Endothelial cell of umbilical vein (primary cell): ENCODE measurements around the gene ITPKA. TPM values are rescaled to one million over a fixed set of nuclear protein-coding genes. Genes with fewer than 3 reads are reported as not detected.

ENCODE experiments used
- Bru-seq: library from RNA; stranded (reverse); fragments of 400-500 nt; gene quantifications from one replicate; lab custom pipeline; 2021; lab: Mats Ljungman, UMichigan
- BruChase-seq, 2 experiments: library from RNA; stranded (reverse); fragments of 400-500 nt; gene quantifications; one replicate each; lab custom pipeline; 2021; lab: Mats Ljungman, UMichigan
- BruUV-seq: library from RNA; stranded (reverse); fragments of 400-500 nt; replicated peaks from 2 replicates; lab custom pipeline; 2021; lab: Mats Ljungman, UMichigan
- CTCF ChIA-PET: fragments of 300-600, 350-600 bp; sonication (Branson Sonifier 250); formaldehyde crosslinking; loops from one replicate; lab custom pipeline; 2021; ENCODE audit warnings: antibody characterized with exemption, inconsistent platforms; lab: Charles Lee
- POLR2A ChIA-PET: fragments of 300-600, 350-600 bp; sonication (Branson Sonifier 250); formaldehyde crosslinking; loops from one replicate; lab custom pipeline; 2021; ENCODE audit warnings: antibody characterized with exemption, inconsistent platforms; lab: Charles Lee
- DNase-seq: peaks from one replicate; pipeline ENCODE4 v3.0.0-alpha.2; 2011; ENCODE audit warnings: low read depth, low spot score
- FAIRE-seq: peaks from 2 replicates; lab custom pipeline; 2011; peaks lifted over from hg19 to GRCh38; lab: Jason Lieb, UNC
- H2AFZ ChIP-seq: 2 replicates; pipeline ENCODE4 v1.6.0; 2012; ENCODE audit warnings: low read depth, low read length, control low read depth, inconsistent platforms
- H3K27ac ChIP-seq: 2 replicates; pipeline ENCODE4 v1.5.1; 2011; ENCODE audit warnings: low read depth, mild to moderate bottlenecking, control low read depth, low read length, moderate library complexity; ENCODE audit not compliant: insufficient read depth
- H3K27me3 ChIP-seq, 2 experiments: 2 replicates each; pipeline versions ENCODE4 v1.6.0 to v1.6.1; 2011; ENCODE audit warnings: low read length in 2 of 2, mixed read lengths in 1 of 2; ENCODE audit not compliant: control insufficient read depth in 2 of 2, insufficient read depth in 2 of 2
- H3K36me3 ChIP-seq, 2 experiments: 2 replicates in 1 of 2; 3 replicates in 1 of 2; pipeline ENCODE4 v1.5.1; 2011; ENCODE audit warnings: low read length in 2 of 2, mild to moderate bottlenecking in 1 of 2, moderate library complexity in 1 of 2; ENCODE audit not compliant: control insufficient read depth in 2 of 2, insufficient read depth in 2 of 2; ENCODE audit errors: extremely low read depth in 1 of 2
- H3K4me1 ChIP-seq: 3 replicates; pipeline ENCODE4 v1.5.1; 2011; ENCODE audit warnings: mild to moderate bottlenecking, low read length; ENCODE audit not compliant: control insufficient read depth, insufficient read depth; ENCODE audit errors: extremely low read depth
- H3K4me2 ChIP-seq: 2 replicates; pipeline ENCODE4 v1.6.1; 2011; ENCODE audit warnings: low read length, control low read depth, mixed read lengths; ENCODE audit not compliant: insufficient read depth
- H3K4me3 ChIP-seq, 3 experiments: fragments of 200-600 bp in 1 of 3; sonication (generic), shearing (Covaris generic) in 1 of 3; replicated peaks in 1 of 3; 2 replicates each; pipeline ENCODE4 v1.5.1; 2011 to 2016; ENCODE audit warnings: control low read depth in 3 of 3, low read length in 3 of 3, mild to moderate bottlenecking in 2 of 3, inconsistent platforms in 1 of 3, low read depth in 1 of 3, moderate library complexity in 1 of 3; ENCODE audit not compliant: insufficient read depth in 1 of 3
- H3K79me2 ChIP-seq: 2 replicates; pipeline ENCODE4 v1.6.0; 2012; ENCODE audit warnings: low read length, inconsistent platforms; ENCODE audit not compliant: control insufficient read depth, insufficient read depth
- H3K9ac ChIP-seq: replicated peaks from 2 replicates; pipeline ENCODE3; 2011; ENCODE audit warnings: low read length, control low read depth; ENCODE audit not compliant: insufficient read depth; ENCODE audit errors: extremely low read depth
- H3K9me1 ChIP-seq: replicated peaks from 3 replicates; pipeline ENCODE4 v1.6.0; 2011; ENCODE audit warnings: mild to moderate bottlenecking, low read length; ENCODE audit not compliant: control insufficient read depth, insufficient read depth; ENCODE audit errors: extremely low read depth
- H3K9me3 ChIP-seq: replicated peaks from 2 replicates; pipeline ENCODE4 v1.5.1; 2012; ENCODE audit warnings: low read length, inconsistent platforms; ENCODE audit not compliant: control insufficient read depth, insufficient read depth
- H4K20me1 ChIP-seq: replicated peaks from 2 replicates; pipeline ENCODE3; 2011; ENCODE audit warnings: mild to moderate bottlenecking, low read length; ENCODE audit not compliant: control insufficient read depth, insufficient read depth; ENCODE audit errors: extremely low read depth
- CTCF ChIP-seq, 2 donors: IDR thresholded peaks; 1 replicate in 1 of 2; 2 replicates in 1 of 2; pipeline ENCODE4 v1.5.1; 2011; ENCODE audit warnings: low read length in 2 of 2, mild to moderate bottlenecking in 2 of 2, moderate library complexity in 2 of 2, control low read depth in 1 of 2, inconsistent platforms in 1 of 2, low read depth in 1 of 2; ENCODE audit not compliant: insufficient read depth in 1 of 2; ENCODE audit errors: extremely low read depth in 1 of 2
- EZH2 ChIP-seq: IDR thresholded peaks from 2 replicates; pipeline ENCODE4 v1.6.1; 2012; ENCODE audit warnings: borderline replicate concordance, low read depth, mild to moderate bottlenecking, moderate library complexity, low read length, inconsistent platforms; ENCODE audit not compliant: severe bottlenecking
- FOS ChIP-seq: IDR thresholded peaks from 2 replicates; pipeline ENCODE4 v1.6.1; 2011; ENCODE audit warnings: mild to moderate bottlenecking, low read length, moderate library complexity, borderline replicate concordance; ENCODE audit not compliant: insufficient read depth
- GATA2 ChIP-seq: IDR thresholded peaks from 2 replicates; pipeline ENCODE4 v1.7.0; 2011; ENCODE audit warnings: low read depth, mild to moderate bottlenecking, moderate library complexity, mixed read lengths, low read length; ENCODE audit not compliant: insufficient read length, insufficient read depth
- JUN ChIP-seq: IDR thresholded peaks from 2 replicates; pipeline ENCODE4 v1.6.1; 2011; ENCODE audit warnings: borderline replicate concordance, low read depth; ENCODE audit not compliant: insufficient read length, insufficient read depth
- MAX ChIP-seq: IDR thresholded peaks from 2 replicates; pipeline ENCODE4 v1.6.1; 2011; ENCODE audit not compliant: insufficient read depth, insufficient read length
- MYC ChIP-seq: IDR thresholded peaks from one replicate; pipeline ENCODE4 v1.6.1; 2011; ENCODE audit warnings: mild to moderate bottlenecking, low read depth, low read length
- POLR2A ChIP-seq: IDR thresholded peaks from 2 replicates; pipeline ENCODE4 v1.6.1; 2012; ENCODE audit warnings: low read depth, mild to moderate bottlenecking, control low read depth, low read length
- POLR2AphosphoS5 ChIP-seq: IDR thresholded peaks from 2 replicates; pipeline ENCODE4 v1.6.1; 2012; ENCODE audit warnings: low read depth, mild to moderate bottlenecking, control low read depth, low read length, moderate library complexity; ENCODE audit not compliant: insufficient read depth
- dilution Hi-C: fragments of 300-500 bp; cut with MboI; formaldehyde crosslinking; loops from one replicate; pipeline ENCODE4 v1.15.0; 2019; ENCODE audit warnings: low sequenced_read_pairs; ENCODE audit not compliant: extremely low pct_ligation_motif_present
- intact Hi-C: fragments of 100-400 bp; cut with micrococcal nuclease; formaldehyde crosslinking; loops from one replicate; pipeline ENCODE4 v1.10.0; 2022
- long read RNA-seq: library from polyadenylated mRNA; stranded (forward); transcript quantifications from one replicate; pipeline ENCODE4 v2.0.0, GENCODE V29; 2021
- polyA minus RNA-seq, 3 experiments: library from RNA; depleted of rRNA, polyadenylated mRNA; stranded (reverse); fragments of >200 nt; gene quantifications; 1 replicate in 1 of 3; 2 replicates in 2 of 3; pipeline ENCODE4 v1.2.3, GENCODE V29; 2011
- polyA plus RNA-seq, 4 experiments: library from polyadenylated mRNA; depleted of rRNA in 3 of 4; stranded (reverse) in 3 of 4; unstranded in 1 of 4; fragments of >200 nt; gene quantifications; 2 replicates each; pipeline versions ENCODE4 v1.2.1 to v1.2.3, GENCODE V29; 2011 to 2012; ENCODE audit warnings: missing spikeins in 1 of 4
- total RNA-seq: library from RNA; stranded (reverse); gene quantifications from 2 replicates; pipeline ENCODE4 v1.2.3, GENCODE V29; 2021

The ITPKA gene
- total RNA-seq (0.18 and 0.66 TPM in 2 replicates), polyA plus RNA-seq (0.14 and 0.25 TPM in 2 replicates), polyA minus RNA-seq (0.11 TPM in 1 of 2 replicates, not detected in the other), Bru-seq, nascent RNA (percentile 14 among the genes with signal in this experiment), BruChase-seq, experiment 1, labeled RNA remaining after a 6-hour chase (percentile 20 among the genes with signal in this experiment), BruChase-seq, experiment 2, labeled RNA remaining after a 2-hour chase (percentile 23 among the genes with signal in this experiment)
- 0.09 and 0.13 TPM in 2 replicates for polyA plus RNA-seq (2011; cell fraction: cytosol; rRNA removed)
- polyA plus RNA-seq (2011; cell fraction: nucleus; rRNA removed) = 0.22 and 1.1 TPM in 2 replicates
- polyA plus RNA-seq (2012) = 0.21 TPM in 1 of 2 replicates, not detected in the other
- 3.4 TPM for polyA minus RNA-seq (2011; cell fraction: cytosol; rRNA and poly(A)+ RNA removed)
- polyA minus RNA-seq (2011; cell fraction: nucleus; rRNA and poly(A)+ RNA removed) = not detected in 2 replicates
- long read RNA-seq, partial matches to known transcripts = 1 of 2 reads
- long read RNA-seq, other reads (novel, unspliced or antisense) = 0 of 2 reads

- peak within 1 kb of the TSS; percentile 69 for H3K4me2 ChIP-seq
- H3K4me3 ChIP-seq = peak within 1 kb of the TSS; percentile 13 to 51 (median 49)
- BruUV-seq = no TSS peak
- peak within 1 kb of the TSS; percentile 93 for H2AFZ ChIP-seq
- H3K36me3 ChIP-seq = no peaks in the 10 kb centered on the region
- peak within 1 kb of the TSS; percentile 13 for H3K9ac ChIP-seq
- H3K27me3 ChIP-seq = peaks cover 19 to 30% of the 10 kb centered on the region in 2 experiments
- no peaks in the 10 kb centered on the region for H3K79me2 ChIP-seq
- ChIA-PET CTCF (interaction anchor here (0.6 to 3.1 kb wide), 6 partner anchors 8 to 785 kb away, joined by 3 to 16 read pairs (median 4); partner anchors contain the start of gene RPAP1), POLR2A (interaction anchor here (0.6 kb wide), 1 partner anchor 11 kb away, joined by 3 read pairs; no protein-coding TSS in a partner anchor)
- peak; percentile 19 for TF ChIP-seq POLR2AphosphoS5
- TF ChIP-seq MYC = no peak
- no peaks in the 10 kb centered on the region for H3K9me1 ChIP-seq
- peak; percentile 79 for FAIRE-seq
- dilution Hi-C loops (no loop called here), intact Hi-C loops (no loop called here)
- no peaks in the 10 kb centered on the region for H3K9me3 ChIP-seq
- H4K20me1 ChIP-seq = no peaks in the 10 kb centered on the region
- DNase-seq = peak; percentile 54
- peaks cover 30% of the 10 kb centered on the region for H3K4me1 ChIP-seq
- H3K27ac ChIP-seq = no peak within 1 kb of the TSS
Measured at GRCh38 chr15:41493205-41493901, at the start of gene ITPKA. ITPKA (plus strand) TSS chr15:41493874; CDS start chr15:41493928, 54 bp downstream.

- Histone ChIP-seq H3K4me1 (no peaks in the 10 kb centered on the region), H3K27ac (no peak overlapping the region), H3K79me2 (peaks cover 5% of the 10 kb centered on the region), H3K27me3 (no peaks in the 10 kb centered on the region), H3K9ac (no peak overlapping the region), H3K9me1 (no peaks in the 10 kb centered on the region), H2AFZ (no peak overlapping the region), H3K4me2 (no peak overlapping the region), H4K20me1 (no peaks in the 10 kb centered on the region), H3K9me3 (no peaks in the 10 kb centered on the region), H3K4me3 (no peak overlapping the region), H3K36me3 (peaks cover 6 to 10% of the 10 kb centered on the region in 2 experiments)
- intact Hi-C loops = no loop called here
- no peak for TF ChIP-seq MYC
- TF ChIP-seq EZH2 = no peak
- TF ChIP-seq POLR2AphosphoS5 = no peak
- TF ChIP-seq MAX = no peak
- no peak for TF ChIP-seq GATA2
- TF ChIP-seq JUN = no peak
- no peak for TF ChIP-seq POLR2A
- no peak for TF ChIP-seq FOS
- TF ChIP-seq CTCF (IDR thresholded peaks at IDR 0.05; ENCODE audit: extremely low read depth in 1 of 2, insufficient read depth in 1 of 2, low read depth in 1 of 2, low read length in 2 of 2) = no peak
- FAIRE-seq (no peak), DNase-seq (no peak)
- BruUV-seq = no TSS peak
- ChIA-PET POLR2A (interaction anchor here (0.6 kb wide), 1 partner anchor 152 kb away, joined by 3 read pairs; no protein-coding TSS in a partner anchor), CTCF (interaction anchor here (0.9 to 1.4 kb wide), 2 partner anchors 15 to 20 kb away, joined by 3 to 7 read pairs; no protein-coding TSS in a partner anchor)
- dilution Hi-C loops = no loop called here
Measured at GRCh38 chr15:41445399-41445798, 48.3 kb upstream of the ITPKA start.
